NOMO-1 treated with DMSO at 0.1 percent for 48 hours (cell line): ENCODE data around the gene L1CAM.

ENCODE experiments used
- DNase-seq: peaks from one replicate; lab custom pipeline; 2025; ENCODE audit not compliant: unreplicated experiment; lab: John Stamatoyannopoulos, UW

Gene L1CAM

DNA sequence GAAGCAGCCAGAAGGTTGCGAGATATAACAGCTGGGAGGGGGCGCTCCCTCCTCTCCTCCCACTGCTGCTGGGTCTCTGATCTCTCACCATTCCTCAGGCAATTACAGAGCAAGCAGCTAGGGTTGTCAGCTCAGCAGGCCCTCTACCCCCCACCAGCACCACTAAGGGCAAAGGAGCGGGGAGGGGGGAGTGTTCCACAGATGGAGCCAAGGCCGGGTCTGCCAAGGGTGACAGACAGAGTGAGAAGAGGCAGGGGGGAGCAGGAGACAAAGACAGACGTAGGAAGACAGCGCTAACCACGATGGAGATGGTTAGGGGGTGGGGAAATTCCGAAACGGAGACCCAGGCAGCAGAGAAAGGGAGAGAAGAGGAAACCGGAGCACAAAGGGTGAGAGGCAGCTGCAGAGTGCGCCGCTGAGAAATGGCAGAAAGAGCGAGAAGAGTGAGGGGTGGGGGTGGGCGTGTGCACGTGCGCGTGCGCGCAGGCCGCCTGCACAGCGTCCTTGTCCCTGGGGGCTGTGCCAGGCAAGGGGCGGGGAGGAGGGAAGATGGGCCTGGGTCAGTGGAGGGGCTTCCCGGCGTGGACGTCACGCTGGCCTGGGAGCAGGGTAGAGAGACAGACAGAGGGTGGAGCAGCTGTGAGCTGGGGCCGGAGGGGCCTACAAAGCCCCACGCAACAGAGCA lies 6.9 kb downstream of the L1CAM start:
- no peak for DNase-seq

DNA sequence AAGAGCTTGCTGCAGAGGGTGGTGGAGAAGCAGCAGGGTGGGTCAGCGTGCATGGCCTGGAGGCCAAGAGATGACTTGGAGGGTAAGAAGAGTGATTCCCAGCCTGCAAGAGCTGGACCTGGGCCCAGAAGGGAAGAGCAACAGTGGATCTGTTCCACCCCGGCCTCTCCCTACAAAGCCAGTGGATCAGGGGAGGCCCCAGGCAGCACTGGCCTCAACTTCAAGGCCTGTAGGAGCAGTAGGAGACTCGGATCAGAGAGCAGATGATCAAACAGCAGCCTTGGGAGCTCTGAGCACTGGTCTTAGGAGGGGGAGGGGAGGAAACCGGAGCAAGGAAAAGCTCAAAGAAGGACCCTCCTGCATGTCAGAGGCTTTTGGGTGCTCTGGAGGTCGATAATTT lies 7.6 kb downstream of the L1CAM start:
- DNase-seq, result no peak

DNA sequence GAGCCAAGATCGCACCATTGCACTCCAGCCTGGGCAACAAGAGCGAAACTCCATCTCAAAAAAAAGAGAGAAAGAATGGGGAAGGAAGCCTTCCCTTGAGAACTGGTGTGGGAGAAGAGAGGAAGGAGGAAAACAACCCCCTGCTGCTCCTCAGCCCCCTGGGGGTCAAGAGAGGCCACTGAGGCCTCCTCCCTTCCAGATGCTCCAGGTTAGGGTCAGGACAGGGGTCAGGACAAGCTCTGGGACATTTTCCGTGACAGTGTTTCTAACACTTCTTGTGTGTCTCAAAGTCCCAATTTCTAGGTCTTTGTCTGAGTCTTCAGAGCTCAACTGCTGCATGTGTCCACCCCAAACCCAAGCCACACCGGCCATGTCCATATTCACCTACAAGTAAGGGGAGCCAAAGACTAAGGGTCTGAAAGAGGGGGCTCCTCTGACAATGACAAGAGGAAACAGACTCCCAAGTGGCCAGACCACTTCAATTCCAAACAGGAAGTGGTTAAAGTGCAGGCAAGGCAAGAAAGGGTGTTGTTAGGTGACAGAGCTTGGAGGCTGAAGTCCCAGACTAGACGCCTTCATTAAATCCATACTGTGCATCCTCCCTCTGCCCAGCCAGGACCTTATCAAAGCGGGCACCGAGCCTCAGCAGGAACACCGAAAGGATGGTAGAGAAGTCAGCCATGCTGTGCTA lies 8.3 kb downstream of the L1CAM start:
- DNase-seq, result no peak

DNA sequence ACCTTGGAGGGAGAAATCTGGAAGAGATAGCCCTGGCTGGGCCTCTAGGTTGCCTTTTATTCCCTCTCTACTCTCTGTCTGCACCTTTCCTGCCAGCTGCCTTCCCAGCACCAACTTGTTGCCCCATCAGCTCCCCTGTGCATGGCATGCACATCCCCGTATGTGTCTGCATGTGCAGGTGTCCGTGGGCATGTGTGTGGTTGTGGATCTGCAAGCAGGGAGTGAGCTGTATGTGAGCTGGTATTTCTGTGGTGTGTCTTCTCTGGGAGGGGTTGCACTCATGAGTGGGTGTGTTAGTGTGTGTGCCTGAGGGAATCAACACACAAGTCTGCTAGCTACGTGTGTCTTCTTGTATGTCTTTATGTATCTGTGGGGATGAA lies 9.9 kb downstream of the L1CAM start:
- DNase-seq, result no peak

- DNase-seq, result peak; percentile 39
Observed at GRCh38 chrX:153875391-153876111, 10.4 kb downstream of the L1CAM start.

DNA sequence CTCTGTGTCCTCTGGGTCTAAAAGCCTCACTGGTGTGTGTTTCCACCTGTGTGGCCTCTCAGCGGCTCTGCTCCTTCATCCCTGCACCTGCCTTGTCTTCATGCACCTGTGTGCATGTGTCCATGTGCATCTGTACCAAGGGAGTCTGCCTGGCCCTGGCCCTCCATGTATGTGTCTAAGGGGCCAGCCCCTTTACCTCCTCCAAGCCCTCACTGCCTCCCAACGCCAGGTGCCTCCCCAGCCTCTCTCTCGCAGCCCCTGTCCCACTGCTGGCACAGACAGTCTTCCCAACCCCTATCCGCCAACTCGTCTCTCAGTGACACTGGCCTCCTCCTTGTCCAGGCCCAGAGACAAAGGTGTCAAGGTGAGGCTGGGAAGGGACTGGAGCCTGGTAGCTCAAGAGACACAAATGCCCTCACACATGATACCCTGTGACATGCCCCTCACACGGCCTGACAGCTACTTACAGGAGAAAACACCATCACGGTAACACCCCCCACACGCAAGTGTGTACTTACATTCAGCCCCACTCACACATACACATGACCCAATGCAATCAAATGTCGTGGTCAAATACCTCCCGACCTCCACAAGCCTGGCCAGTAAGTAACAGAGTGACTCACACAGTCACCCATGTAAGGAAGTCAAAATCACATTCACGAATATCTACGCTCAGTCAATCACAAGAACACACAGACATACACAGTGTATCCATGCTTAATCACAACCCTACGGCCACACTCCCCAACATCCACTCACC lies 11.4 kb downstream of the L1CAM start:
- no peak for DNase-seq

DNA sequence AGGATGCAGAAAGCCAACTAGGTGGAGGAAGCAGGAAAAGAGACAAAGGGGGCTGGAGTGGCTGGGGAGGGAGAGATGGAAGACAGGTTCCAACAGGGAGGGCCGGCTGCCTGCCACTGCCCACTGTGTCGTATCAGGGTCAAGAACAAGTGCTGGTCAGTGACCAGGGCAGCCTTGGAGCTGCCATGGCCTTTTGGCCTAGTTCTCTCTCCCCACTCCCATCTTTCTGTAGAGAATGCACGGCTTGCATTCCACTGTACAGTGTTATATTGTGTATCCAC lies 11.9 kb downstream of the L1CAM start:
- DNase-seq, result no peak

GRCh38 chrX:153873282-153874084 lies 12.5 kb downstream of the L1CAM start:
- no peak for DNase-seq

GRCh38 chrX:153871946-153872878 lies 13.8 kb downstream of the L1CAM start:
- no peak for DNase-seq

DNA sequence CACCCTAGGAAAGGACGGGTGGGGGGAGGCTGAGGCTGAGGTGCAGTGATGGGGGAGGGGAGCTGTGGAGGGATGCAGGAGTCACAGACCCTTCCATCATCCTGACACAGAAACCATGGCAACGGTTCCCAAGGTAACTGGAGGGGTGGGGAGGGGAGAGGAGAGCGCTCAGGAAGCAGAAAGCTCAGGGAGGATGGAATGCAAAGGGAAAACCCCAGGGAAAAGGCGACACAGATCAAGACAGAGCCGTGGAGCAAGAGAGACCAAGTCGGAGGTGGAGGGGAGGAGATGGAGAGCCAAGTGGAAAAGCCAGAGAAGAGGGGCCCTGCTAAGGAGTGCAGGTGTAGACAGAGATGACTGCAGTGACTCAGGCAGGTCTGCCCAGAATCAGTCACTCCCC lies 14.5 kb downstream of the L1CAM start:
- no peak for DNase-seq

- DNase-seq, result no peak
Observed at GRCh38 chrX:153870791-153871360, 15.1 kb downstream of the L1CAM start.

GRCh38 chrX:153870288-153870690 lies 15.7 kb downstream of the L1CAM start:
- DNase-seq, result no peak

DNA sequence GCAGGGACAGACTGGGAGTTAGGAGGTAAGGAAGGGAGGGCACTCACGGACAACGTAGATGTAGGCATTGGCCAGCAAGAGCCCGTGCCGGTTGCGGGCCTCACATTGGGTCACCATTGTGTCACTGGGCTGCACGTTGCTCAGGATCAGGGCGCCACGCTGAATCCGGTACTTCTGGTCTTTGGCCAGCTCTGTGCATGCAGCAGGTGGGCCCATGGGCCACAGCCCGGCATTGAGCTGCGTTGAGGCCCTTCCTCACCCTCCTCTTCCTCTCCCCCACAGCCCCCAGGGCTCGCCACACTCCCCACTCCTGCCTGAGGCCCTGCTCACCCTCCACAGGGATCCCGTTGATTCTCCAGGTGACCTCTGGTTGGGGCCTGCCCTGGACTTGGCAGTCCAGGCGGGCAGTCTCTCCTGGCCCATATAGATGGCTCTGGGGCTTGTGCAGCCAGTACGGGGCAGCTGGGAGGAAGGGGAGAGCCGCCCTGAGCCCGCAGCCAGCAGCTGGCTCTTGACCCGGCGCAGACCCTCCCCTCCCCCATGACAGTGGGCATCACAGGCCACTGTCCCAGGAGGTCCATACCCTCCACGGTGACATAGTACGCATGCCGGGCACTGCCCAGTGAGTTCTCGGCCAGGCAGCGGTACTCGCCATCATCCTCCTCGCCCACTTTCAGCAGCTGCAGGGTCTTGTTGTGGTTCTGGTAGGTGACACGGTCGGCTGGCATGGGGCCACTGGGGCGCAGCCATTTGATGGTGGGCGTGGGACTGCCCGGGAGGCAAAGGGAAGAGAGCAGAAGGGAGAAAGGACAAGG lies 16.3 kb downstream of the L1CAM start:
- DNase-seq, result no peak

GRCh38 chrX:153868576-153869472 lies 17.1 kb downstream of the L1CAM start:
- no peak for DNase-seq

GRCh38 chrX:153867671-153868070 lies 18.3 kb downstream of the L1CAM start:
- DNase-seq, result no peak

DNA sequence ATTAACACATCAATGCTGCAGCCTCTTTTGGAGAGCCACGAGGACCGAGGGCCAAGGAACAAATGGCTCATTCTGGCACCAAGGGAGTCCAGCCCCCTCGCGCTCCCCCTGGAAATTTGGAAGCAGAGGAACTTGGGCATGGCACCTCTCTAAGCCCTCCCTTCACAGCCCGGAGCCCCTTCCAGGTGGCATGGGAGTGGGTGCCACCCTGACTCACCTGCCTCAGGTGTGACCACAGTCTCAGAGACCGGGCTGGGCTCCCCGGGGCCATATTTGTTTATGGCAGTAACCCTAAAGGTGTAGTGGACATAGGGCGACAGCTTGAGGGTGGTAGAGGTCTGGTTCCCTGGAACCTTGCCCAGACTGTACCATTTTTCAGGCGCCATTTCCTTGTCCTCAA lies 18.8 kb downstream of the L1CAM start:
- DNase-seq, result no peak

GRCh38 chrX:153866302-153867019 lies 19.5 kb downstream of the L1CAM start:
- DNase-seq, result no peak
